ENCODE data around the gene CNPY4.

DNA sequence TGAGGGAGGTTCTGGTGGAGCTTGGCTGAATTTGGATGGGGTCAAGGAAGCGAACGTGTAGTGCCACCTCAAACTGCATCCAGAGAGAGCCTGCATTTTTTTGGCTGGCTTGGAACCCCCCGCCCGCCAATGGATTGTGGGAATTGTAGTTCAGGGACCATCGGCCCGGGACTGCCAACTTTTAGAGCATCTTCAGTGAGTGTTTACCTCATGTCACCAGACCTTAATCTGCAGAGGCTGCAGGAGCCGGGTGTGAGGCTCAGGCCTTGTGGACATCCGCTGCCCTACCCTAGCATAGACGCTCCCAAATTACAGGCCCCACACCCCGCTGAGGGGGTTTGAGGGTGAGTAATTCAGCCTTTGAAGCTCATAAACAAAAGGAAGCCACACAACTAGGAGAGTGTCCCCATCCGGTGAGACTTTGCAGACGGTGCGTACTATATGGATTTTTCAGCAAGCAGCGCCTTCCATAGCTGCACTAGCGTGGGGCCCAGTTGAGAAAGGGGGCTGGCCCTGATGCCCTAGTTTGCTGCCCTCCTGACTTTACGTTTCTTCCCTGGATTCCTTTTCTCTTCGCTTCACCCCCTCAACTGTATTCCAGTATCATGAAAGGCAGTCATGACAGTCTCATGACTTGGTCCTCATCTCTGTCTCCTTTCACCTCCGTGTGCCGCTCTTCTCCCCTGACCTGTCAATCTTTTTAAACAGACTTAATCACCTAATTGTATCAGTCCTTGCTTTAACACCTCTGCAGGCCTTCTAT, 717 bp downstream of the CNPY4 start:
- TF ChIP-seq, protein P1, sequence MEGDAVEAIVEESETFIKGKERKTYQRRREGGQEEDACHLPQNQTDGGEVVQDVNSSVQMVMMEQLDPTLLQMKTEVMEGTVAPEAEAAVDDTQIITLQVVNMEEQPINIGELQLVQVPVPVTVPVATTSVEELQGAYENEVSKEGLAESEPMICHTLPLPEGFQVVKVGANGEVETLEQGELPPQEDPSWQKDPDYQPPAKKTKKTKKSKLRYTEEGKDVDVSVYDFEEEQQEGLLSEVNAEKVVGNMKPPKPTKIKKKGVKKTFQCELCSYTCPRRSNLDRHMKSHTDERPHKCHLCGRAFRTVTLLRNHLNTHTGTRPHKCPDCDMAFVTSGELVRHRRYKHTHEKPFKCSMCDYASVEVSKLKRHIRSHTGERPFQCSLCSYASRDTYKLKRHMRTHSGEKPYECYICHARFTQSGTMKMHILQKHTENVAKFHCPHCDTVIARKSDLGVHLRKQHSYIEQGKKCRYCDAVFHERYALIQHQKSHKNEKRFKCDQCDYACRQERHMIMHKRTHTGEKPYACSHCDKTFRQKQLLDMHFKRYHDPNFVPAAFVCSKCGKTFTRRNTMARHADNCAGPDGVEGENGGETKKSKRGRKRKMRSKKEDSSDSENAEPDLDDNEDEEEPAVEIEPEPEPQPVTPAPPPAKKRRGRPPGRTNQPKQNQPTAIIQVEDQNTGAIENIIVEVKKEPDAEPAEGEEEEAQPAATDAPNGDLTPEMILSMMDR (optimal IDR thresholded peaks at IDR 0.05 in 1 of 3, IDR thresholded peaks at IDR 0.05 in 1 of 3, conservative IDR thresholded peaks at IDR 0.05 in 1 of 3; ENCODE audit: extremely low read depth in 1 of 3, insufficient read depth in 2 of 3, low read length in 3 of 3) = no peak
- TF ChIP-seq EZH2 (IDR thresholded peaks at IDR 0.05; ENCODE audit: low read length) = no peak
